ENCODE data around the gene NEUROG2. TPM values are rescaled to one million over a fixed set of nuclear protein-coding genes. Genes with fewer than 3 reads are reported as not detected.

Gene NEUROG2
- total RNA-seq, 1 donor from 2014 or later: not detected

DNA sequence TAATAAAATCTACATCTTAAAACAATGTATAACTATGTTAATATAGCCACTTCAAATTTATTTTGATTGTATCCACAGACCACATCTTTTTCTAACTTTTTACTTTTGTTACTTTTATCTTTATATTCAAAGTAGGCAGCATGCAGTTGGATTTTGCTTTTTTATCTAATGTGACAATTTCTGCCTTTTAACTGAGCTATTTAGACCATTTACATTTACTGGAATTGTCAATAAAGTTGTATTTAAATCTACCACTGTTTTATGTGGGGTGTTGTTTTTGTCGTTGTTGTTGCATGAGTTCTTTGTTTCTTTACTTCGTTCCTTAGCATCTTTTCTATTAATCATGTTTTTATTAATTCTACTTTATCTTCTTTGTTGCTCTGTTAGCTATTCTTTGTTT is 42.0 kb downstream of the NEUROG2 start:
- DNase-seq: no peak

GRCh38 chr4:112472318-112472717 is 43.7 kb downstream of the NEUROG2 start:
- DNase-seq: no peak

Other genes with a start within 250 kb of the NEUROG2 start
- gene TIFA, start 230.3 kb downstream of the NEUROG2 start, total RNA-seq: 14.3 and 17.0 TPM in 2 replicates
- 4.0 and 4.4 TPM in 2 replicates for gene ALPK1, start 218.8 kb downstream of the NEUROG2 start, total RNA-seq
- gene ZGRF1, start 120.7 kb upstream of the NEUROG2 start, total RNA-seq: 12.9 and 16.9 TPM in 2 replicates
- 20.4 and 28.8 TPM in 2 replicates for gene LARP7, start 121.0 kb upstream of the NEUROG2 start, total RNA-seq